WTC11 (cell line): ENCODE data around the gene NUF2. TPM values are rescaled to one million over a fixed set of nuclear protein-coding genes. Genes with fewer than 3 reads are reported as not detected.

ENCODE experiments used
- ATAC-seq: fragments of 200-7000 bp; cut with Tn5 transposase; 2 replicates; pipeline ENCODE4 v1.10.0; 2021; ENCODE audit warnings: mild to moderate bottlenecking, moderate library complexity
- CTCF ChIA-PET: fragments of 300-600 bp; sonication (Branson Sonifier 250); formaldehyde crosslinking; loops from one replicate; lab custom pipeline; 2021; ENCODE audit warnings: antibody characterized with exemption; lab: Charles Lee
- POLR2A ChIA-PET: fragments of 350-600 bp; sonication (Branson Sonifier 250); formaldehyde crosslinking; loops from one replicate; lab custom pipeline; 2021; ENCODE audit warnings: antibody characterized with exemption; lab: Charles Lee
- DNase-seq: peaks from one replicate; pipeline ENCODE4 v3.0.0; 2021; ENCODE audit warnings: low spot score
- H3K27ac Mint-ChIP-seq: 2 replicates; pipeline ENCODE4 v1.8.0; 2021; ENCODE audit warnings: mixed read lengths
- H3K27me3 Mint-ChIP-seq: 2 replicates; pipeline ENCODE4 v1.8.0; 2021; ENCODE audit warnings: low read depth, mild to moderate bottlenecking, moderate library complexity, mixed read lengths
- H3K36me3 Mint-ChIP-seq: 2 replicates; pipeline ENCODE4 v1.8.0; 2021; ENCODE audit warnings: mixed read lengths
- H3K4me1 Mint-ChIP-seq: 2 replicates; pipeline ENCODE4 v1.8.0; 2022; ENCODE audit warnings: mixed read lengths
- H3K4me3 Mint-ChIP-seq: 2 replicates; pipeline ENCODE4 v1.8.0; 2021; ENCODE audit warnings: mild to moderate bottlenecking, moderate library complexity, mixed read lengths
- H3K9me3 Mint-ChIP-seq: 2 replicates; pipeline ENCODE4 v1.8.0; 2021; ENCODE audit warnings: mixed read lengths
- CBFB ChIP-seq: sonication (generic); formaldehyde crosslinking; IDR thresholded peaks from 2 replicates; pipeline ENCODE4 v1.8.1; 2022; ENCODE audit warnings: mild to moderate bottlenecking, low read depth, missing genetic modification reagents
- CREB1 ChIP-seq: sonication (generic); formaldehyde crosslinking; IDR thresholded peaks from 2 replicates; pipeline ENCODE4 v1.8.0; 2023; ENCODE audit warnings: mild to moderate bottlenecking, missing genetic modification reagents
- GTF2I ChIP-seq: fragments of 250-450 bp; sonication (Bioruptor Pico); conservative IDR thresholded peaks from 2 replicates; pipeline ENCODE4 v1.4.0; 2021; ENCODE audit warnings: mild to moderate bottlenecking
- HMGA2 ChIP-seq: fragments of 250-450 bp; sonication (Bioruptor Pico); IDR thresholded peaks from 2 replicates; pipeline ENCODE4 v1.4.0; 2021; ENCODE audit warnings: mild to moderate bottlenecking, moderate library complexity
- KAT7 ChIP-seq: sonication (generic); formaldehyde crosslinking; IDR thresholded peaks from 2 replicates; pipeline ENCODE4 v1.8.1; 2023; ENCODE audit warnings: missing genetic modification reagents, mild to moderate bottlenecking, borderline replicate concordance
- MYBL2 ChIP-seq: sonication (generic); formaldehyde crosslinking; IDR thresholded peaks from 2 replicates; pipeline ENCODE4 v1.8.1; 2023; ENCODE audit warnings: mild to moderate bottlenecking, moderate library complexity, missing genetic modification reagents
- NFATC4 ChIP-seq: fragments of 250-450 bp; sonication (Bioruptor Pico); IDR thresholded peaks from 2 replicates; pipeline ENCODE4 v1.9.0; 2021; ENCODE audit warnings: mild to moderate bottlenecking
- NFE2L1 ChIP-seq: sonication (generic); formaldehyde crosslinking; IDR thresholded peaks from 2 replicates; pipeline ENCODE4 v1.8.1; 2023; ENCODE audit warnings: missing genetic modification reagents
- NR1H2 ChIP-seq: sonication (generic); formaldehyde crosslinking; IDR thresholded peaks from 2 replicates; pipeline ENCODE4 v1.9.0; 2021; ENCODE audit warnings: mild to moderate bottlenecking, moderate library complexity, missing genetic modification reagents
- STAT6 ChIP-seq: sonication (generic); formaldehyde crosslinking; conservative IDR thresholded peaks from 2 replicates; pipeline ENCODE4 v1.8.1; 2023; ENCODE audit warnings: mild to moderate bottlenecking, low read depth, missing genetic modification reagents, moderate library complexity
- TEAD1 ChIP-seq: sonication (generic); formaldehyde crosslinking; IDR thresholded peaks from 2 replicates; pipeline ENCODE4 v1.8.0; 2022; ENCODE audit warnings: mild to moderate bottlenecking, missing genetic modification reagents
- TP53 ChIP-seq: sonication (generic); formaldehyde crosslinking; IDR thresholded peaks from 2 replicates; pipeline ENCODE4 v1.8.1; 2023; ENCODE audit warnings: mild to moderate bottlenecking, missing genetic modification reagents
- ZNF263 ChIP-seq: sonication (generic); formaldehyde crosslinking; IDR thresholded peaks from 2 replicates; pipeline ENCODE4 v1.8.1; 2022; ENCODE audit warnings: low read depth, mild to moderate bottlenecking, moderate library complexity, missing genetic modification reagents
- ZNF396 ChIP-seq: fragments of 250-450 bp; sonication (Bioruptor Pico); IDR thresholded peaks from 2 replicates; pipeline ENCODE4 v1.8.0; 2021; ENCODE audit warnings: mild to moderate bottlenecking, moderate library complexity, borderline replicate concordance
- ZNF671 ChIP-seq: fragments of 250-450 bp; sonication (Bioruptor Pico); IDR thresholded peaks from 2 replicates; pipeline ENCODE4 v1.8.0; 2021; ENCODE audit warnings: mild to moderate bottlenecking
- total RNA-seq: library from RNA; stranded (reverse); gene quantifications from 3 replicates; pipeline ENCODE4 v1.2.3, GENCODE V29; 2021
- TF ChIP-seq, protein P1 (sequence below): fragments of 250-450 bp; sonication (Bioruptor Pico); IDR thresholded peaks from 2 replicates; pipeline ENCODE4 v1.9.0; 2021; ENCODE audit warnings: mild to moderate bottlenecking
- TF ChIP-seq, protein P2 (sequence below): fragments of 250-450 bp; sonication (Bioruptor Pico); IDR thresholded peaks from 2 replicates; pipeline ENCODE4 v1.8.0; 2021; ENCODE audit warnings: mild to moderate bottlenecking
- TF ChIP-seq, protein P3 (sequence below): sonication (generic); formaldehyde crosslinking; IDR thresholded peaks from 2 replicates; pipeline ENCODE4 v1.8.0; 2022; ENCODE audit warnings: mild to moderate bottlenecking, missing genetic modification reagents
- TF ChIP-seq, protein P4 (sequence below): sonication (generic); formaldehyde crosslinking; IDR thresholded peaks from 2 replicates; pipeline ENCODE4 v1.8.1; 2022; ENCODE audit warnings: low read depth, mild to moderate bottlenecking, moderate library complexity, missing genetic modification reagents, borderline replicate concordance

Gene NUF2
- total RNA-seq, 1 experiment from 2014 or later, result 32.9 TPM

GRCh38 chr1:163346326-163346870 is 24.6 kb downstream of the NUF2 start:
- ChIA-PET POLR2A (no interaction called here), CTCF (no interaction called here)
- Mint-ChIP-seq H3K27ac (no peak overlapping the region), H3K36me3 (peaks cover 53% of the 10 kb centered on the region), H3K4me3 (no peak overlapping the region), H3K4me1 (no peaks in the 10 kb centered on the region), H3K27me3 (no peaks in the 10 kb centered on the region), H3K9me3 (no peaks in the 10 kb centered on the region)
- TF ChIP-seq ZNF263 (no peak), KAT7 (CRISPR knock-in tag) (no peak)
- TF ChIP-seq, protein P1, sequence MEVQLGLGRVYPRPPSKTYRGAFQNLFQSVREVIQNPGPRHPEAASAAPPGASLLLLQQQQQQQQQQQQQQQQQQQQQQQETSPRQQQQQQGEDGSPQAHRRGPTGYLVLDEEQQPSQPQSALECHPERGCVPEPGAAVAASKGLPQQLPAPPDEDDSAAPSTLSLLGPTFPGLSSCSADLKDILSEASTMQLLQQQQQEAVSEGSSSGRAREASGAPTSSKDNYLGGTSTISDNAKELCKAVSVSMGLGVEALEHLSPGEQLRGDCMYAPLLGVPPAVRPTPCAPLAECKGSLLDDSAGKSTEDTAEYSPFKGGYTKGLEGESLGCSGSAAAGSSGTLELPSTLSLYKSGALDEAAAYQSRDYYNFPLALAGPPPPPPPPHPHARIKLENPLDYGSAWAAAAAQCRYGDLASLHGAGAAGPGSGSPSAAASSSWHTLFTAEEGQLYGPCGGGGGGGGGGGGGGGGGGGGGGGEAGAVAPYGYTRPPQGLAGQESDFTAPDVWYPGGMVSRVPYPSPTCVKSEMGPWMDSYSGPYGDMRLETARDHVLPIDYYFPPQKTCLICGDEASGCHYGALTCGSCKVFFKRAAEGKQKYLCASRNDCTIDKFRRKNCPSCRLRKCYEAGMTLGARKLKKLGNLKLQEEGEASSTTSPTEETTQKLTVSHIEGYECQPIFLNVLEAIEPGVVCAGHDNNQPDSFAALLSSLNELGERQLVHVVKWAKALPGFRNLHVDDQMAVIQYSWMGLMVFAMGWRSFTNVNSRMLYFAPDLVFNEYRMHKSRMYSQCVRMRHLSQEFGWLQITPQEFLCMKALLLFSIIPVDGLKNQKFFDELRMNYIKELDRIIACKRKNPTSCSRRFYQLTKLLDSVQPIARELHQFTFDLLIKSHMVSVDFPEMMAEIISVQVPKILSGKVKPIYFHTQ (CRISPR knock-in tag), result no peak
- TF ChIP-seq, protein P2, sequence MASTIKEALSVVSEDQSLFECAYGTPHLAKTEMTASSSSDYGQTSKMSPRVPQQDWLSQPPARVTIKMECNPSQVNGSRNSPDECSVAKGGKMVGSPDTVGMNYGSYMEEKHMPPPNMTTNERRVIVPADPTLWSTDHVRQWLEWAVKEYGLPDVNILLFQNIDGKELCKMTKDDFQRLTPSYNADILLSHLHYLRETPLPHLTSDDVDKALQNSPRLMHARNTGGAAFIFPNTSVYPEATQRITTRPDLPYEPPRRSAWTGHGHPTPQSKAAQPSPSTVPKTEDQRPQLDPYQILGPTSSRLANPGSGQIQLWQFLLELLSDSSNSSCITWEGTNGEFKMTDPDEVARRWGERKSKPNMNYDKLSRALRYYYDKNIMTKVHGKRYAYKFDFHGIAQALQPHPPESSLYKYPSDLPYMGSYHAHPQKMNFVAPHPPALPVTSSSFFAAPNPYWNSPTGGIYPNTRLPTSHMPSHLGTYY (CRISPR knock-in tag), result no peak
- DNase-seq (no peak), ATAC-seq (no peak)

DNA sequence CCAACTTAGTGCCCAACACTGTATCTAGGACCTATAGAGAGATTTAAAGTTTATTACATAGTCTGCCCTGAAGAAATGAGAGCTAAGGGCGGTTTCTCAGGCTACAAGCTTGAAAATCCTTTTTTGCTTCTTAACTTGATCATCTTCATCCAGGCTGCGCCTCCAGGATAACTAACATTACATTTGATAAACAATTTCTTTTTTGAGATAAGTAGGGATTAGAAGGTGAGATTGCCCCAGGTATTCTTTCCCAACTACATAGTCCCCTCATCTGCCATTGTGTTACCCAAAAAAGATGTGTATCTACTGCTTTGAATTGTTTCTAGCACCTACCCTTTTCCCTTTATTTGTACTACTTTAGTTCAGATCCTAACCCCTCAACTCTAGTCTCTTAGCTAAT is 25.4 kb downstream of the NUF2 start:
- DNase-seq (no peak), ATAC-seq (no peak)
- TF ChIP-seq STAT6 (CRISPR knock-in tag) (no peak), NR1H2 (CRISPR knock-in tag) (no peak), TP53 (no peak), MYBL2 (CRISPR knock-in tag) (no peak), TEAD1 (no peak), ZNF671 (CRISPR knock-in tag) (no peak), GTF2I (no peak), CREB1 (no peak), CBFB (no peak), NFATC4 (CRISPR knock-in tag) (no peak)
- Mint-ChIP-seq H3K4me3 (no peak overlapping the region), H3K4me1 (no peaks in the 10 kb centered on the region), H3K9me3 (no peaks in the 10 kb centered on the region), H3K27me3 (no peaks in the 10 kb centered on the region), H3K36me3 (peaks cover 60% of the 10 kb centered on the region), H3K27ac (no peak overlapping the region)
- ChIA-PET POLR2A (no interaction called here), CTCF (no interaction called here)

DNA sequence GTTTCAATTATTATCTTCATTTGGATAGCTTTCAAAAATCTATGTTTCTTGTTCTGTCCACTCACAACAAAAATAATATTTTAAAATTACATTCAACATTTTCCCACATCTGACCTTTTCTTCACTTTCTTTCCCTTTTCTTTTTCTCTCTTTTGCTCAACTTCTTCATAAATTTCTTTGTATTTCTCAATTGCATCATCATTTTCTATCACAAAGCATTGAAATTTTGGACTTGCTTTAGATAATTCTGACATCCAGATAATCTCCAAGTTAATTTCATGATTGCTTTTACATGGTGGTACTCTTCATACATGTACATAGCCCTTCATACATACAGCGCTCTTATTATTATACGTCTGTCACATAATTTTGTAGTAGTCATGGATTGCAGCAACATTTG is 30.2 kb downstream of the NUF2 start:
- ChIA-PET POLR2A (no interaction called here), CTCF (no interaction called here)
- Mint-ChIP-seq H3K9me3 (no peaks in the 10 kb centered on the region), H3K36me3 (peaks cover 39% of the 10 kb centered on the region), H3K27me3 (no peaks in the 10 kb centered on the region), H3K27ac (no peak overlapping the region), H3K4me1 (no peaks in the 10 kb centered on the region), H3K4me3 (no peak overlapping the region)
- no peak for ATAC-seq
- no peak for DNase-seq
- TF ChIP-seq ZNF396 (no peak), NFE2L1 (CRISPR knock-in tag) (no peak), NFATC4 (CRISPR knock-in tag) (no peak), HMGA2 (no peak)
- TF ChIP-seq, protein P1 (CRISPR knock-in tag), result no peak
- TF ChIP-seq, protein P3, sequence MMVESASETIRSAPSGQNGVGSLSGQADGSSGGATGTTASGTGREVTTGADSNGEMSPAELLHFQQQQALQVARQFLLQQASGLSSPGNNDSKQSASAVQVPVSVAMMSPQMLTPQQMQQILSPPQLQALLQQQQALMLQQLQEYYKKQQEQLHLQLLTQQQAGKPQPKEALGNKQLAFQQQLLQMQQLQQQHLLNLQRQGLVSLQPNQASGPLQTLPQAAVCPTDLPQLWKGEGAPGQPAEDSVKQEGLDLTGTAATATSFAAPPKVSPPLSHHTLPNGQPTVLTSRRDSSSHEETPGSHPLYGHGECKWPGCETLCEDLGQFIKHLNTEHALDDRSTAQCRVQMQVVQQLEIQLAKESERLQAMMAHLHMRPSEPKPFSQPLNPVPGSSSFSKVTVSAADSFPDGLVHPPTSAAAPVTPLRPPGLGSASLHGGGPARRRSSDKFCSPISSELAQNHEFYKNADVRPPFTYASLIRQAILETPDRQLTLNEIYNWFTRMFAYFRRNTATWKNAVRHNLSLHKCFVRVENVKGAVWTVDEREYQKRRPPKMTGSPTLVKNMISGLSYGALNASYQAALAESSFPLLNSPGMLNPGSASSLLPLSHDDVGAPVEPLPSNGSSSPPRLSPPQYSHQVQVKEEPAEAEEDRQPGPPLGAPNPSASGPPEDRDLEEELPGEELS (CRISPR knock-in tag), result no peak
- TF ChIP-seq, protein P4, sequence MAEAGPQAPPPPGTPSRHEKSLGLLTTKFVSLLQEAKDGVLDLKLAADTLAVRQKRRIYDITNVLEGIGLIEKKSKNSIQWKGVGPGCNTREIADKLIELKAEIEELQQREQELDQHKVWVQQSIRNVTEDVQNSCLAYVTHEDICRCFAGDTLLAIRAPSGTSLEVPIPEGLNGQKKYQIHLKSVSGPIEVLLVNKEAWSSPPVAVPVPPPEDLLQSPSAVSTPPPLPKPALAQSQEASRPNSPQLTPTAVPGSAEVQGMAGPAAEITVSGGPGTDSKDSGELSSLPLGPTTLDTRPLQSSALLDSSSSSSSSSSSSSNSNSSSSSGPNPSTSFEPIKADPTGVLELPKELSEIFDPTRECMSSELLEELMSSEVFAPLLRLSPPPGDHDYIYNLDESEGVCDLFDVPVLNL (CRISPR knock-in tag), result no peak
